WERI-Rb-1 (cell line): ENCODE results near the gene UROS.

ENCODE experiments used
- DNase-seq: peaks from one replicate; pipeline ENCODE4 v3.0.0-alpha.2; 2020
- H3K27ac ChIP-seq: fragments of 250-450 bp; sonication (Bioruptor Pico); 2 replicates; pipeline ENCODE4 v1.5.1; 2020; ENCODE audit warnings: mild to moderate bottlenecking, moderate library complexity
- H3K27me3 ChIP-seq: fragments of 250-450 bp; sonication (Bioruptor Pico); 2 replicates; pipeline ENCODE4 v1.5.1; 2021; ENCODE audit warnings: mild to moderate bottlenecking, low read depth, moderate library complexity; ENCODE audit not compliant: insufficient read depth, severe bottlenecking
- H3K36me3 ChIP-seq: fragments of 250-450 bp; sonication (Bioruptor Pico); 2 replicates; pipeline ENCODE4 v1.5.1; 2020; ENCODE audit warnings: mild to moderate bottlenecking, moderate library complexity
- H3K4me3 ChIP-seq: 2 replicates; pipeline ENCODE4 v1.5.1; 2011; ENCODE audit warnings: low read depth, mild to moderate bottlenecking, control low read depth, low read length
- H3K9me3 ChIP-seq: fragments of 250-450 bp; sonication (Bioruptor Pico); 2 replicates; pipeline ENCODE4 v1.5.1; 2021; ENCODE audit warnings: mild to moderate bottlenecking, moderate library complexity; ENCODE audit not compliant: severe bottlenecking
- CTCF ChIP-seq: IDR thresholded peaks from 2 replicates; pipeline ENCODE4 v1.5.1; 2011; ENCODE audit warnings: low read depth, mild to moderate bottlenecking, control low read depth, inconsistent platforms, low read length

Gene UROS

GRCh38 chr10:125777806-125778205, 45.3 kb downstream of the UROS start:
- H3K9me3 ChIP-seq = peaks cover 14% of the 10 kb centered on the region
- H3K4me3 ChIP-seq = no peak overlapping the region
- no peak overlapping the region for H3K27ac ChIP-seq
- DNase-seq = no peak
- no peaks in the 10 kb centered on the region for H3K27me3 ChIP-seq
- H3K36me3 ChIP-seq = no peaks in the 10 kb centered on the region
- TF ChIP-seq CTCF = no peak

- Histone ChIP-seq H3K9me3 (peaks cover 6% of the 10 kb centered on the region), H3K36me3 (no peaks in the 10 kb centered on the region), H3K4me3 (no peak within 1 kb of the TSS), H3K27me3 (no peaks in the 10 kb centered on the region), H3K27ac (no peak within 1 kb of the TSS)
- DNase-seq = no peak
- TF ChIP-seq CTCF = no peak
Measured at GRCh38 chr10:125775491-125776106, 47.5 kb downstream of the UROS start, which contains the start of gene MMP21. Gene MMP21 (minus strand): TSS chr10:125775821. CDS start chr10:125775821, 0 bp downstream.

- Histone ChIP-seq H3K27me3 (no peaks in the 10 kb centered on the region), H3K4me3 (no peak overlapping the region), H3K36me3 (no peaks in the 10 kb centered on the region), H3K27ac (no peak overlapping the region), H3K9me3 (no peaks in the 10 kb centered on the region)
- DNase-seq = no peak
- no peak for TF ChIP-seq CTCF
Measured at GRCh38 chr10:125774581-125775191, 48.4 kb downstream of the UROS start.

GRCh38 chr10:125773687-125774543, 49.1 kb downstream of the UROS start:
- no peak overlapping the region for H3K4me3 ChIP-seq
- H3K27ac ChIP-seq = no peak overlapping the region
- DNase-seq = no peak
- H3K36me3 ChIP-seq = no peaks in the 10 kb centered on the region
- no peaks in the 10 kb centered on the region for H3K9me3 ChIP-seq
- no peak for TF ChIP-seq CTCF
- H3K27me3 ChIP-seq = no peaks in the 10 kb centered on the region

- no peaks in the 10 kb centered on the region for H3K36me3 ChIP-seq
- no peak overlapping the region for H3K4me3 ChIP-seq
- DNase-seq = no peak
- TF ChIP-seq CTCF = no peak
- H3K27me3 ChIP-seq = no peaks in the 10 kb centered on the region
- H3K9me3 ChIP-seq = no peaks in the 10 kb centered on the region
- no peak overlapping the region for H3K27ac ChIP-seq
Measured at GRCh38 chr10:125772864-125773180, 50.2 kb downstream of the UROS start.
